Fibroblast of skin of left biceps (primary cell): ENCODE results near the gene IGFLR1.

Source experiments
- DNase-seq, 2 experiments: peaks; one replicate each; pipeline ENCODE4 v3.0.0-alpha.2; 2013; ENCODE audit warnings: low read depth in 2 of 2

IGFLR1 gene

GRCh38 chr19:35723671-35724070, 18.6 kb downstream of the IGFLR1 start:
- DNase-seq = no peak

DNA sequence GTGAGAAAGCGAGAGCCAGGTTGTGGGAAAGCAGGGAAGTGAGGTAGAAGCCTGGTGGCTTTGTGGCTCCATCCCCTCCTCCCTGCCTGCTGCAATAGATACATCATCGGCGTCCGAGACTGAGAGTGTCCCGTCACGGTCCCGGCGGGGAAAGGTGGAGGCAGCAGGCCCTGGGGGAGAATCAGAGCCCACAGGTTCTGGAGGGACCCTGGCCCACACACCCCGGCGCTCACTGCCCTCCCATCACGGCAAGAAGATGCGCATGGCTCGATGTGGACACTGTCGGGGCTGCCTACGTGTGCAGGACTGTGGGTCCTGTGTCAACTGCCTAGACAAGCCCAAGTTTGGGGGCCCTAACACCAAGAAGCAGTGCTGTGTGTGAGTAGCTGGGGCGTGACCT, 19.4 kb downstream of the IGFLR1 start:
- DNase-seq = no peak

GRCh38 chr19:35722461-35722860, 19.8 kb downstream of the IGFLR1 start:
- DNase-seq = no peak

GRCh38 chr19:35721374-35721773, 20.9 kb downstream of the IGFLR1 start:
- no peak for DNase-seq

DNA sequence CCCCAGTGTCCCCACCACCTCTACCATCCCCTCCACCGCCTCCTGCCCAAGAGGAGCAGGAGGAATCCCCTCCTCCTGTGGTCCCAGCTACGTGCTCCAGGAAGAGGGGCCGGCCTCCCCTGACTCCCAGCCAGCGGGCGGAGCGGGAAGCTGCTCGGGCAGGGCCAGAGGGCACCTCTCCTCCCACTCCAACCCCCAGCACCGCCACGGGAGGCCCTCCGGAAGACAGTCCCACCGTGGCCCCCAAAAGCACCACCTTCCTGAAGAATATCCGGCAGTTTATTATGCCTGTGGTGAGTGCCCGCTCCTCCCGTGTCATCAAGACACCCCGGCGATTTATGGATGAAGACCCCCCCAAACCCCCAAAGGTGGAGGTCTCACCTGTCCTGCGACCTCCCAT, 21.6 kb downstream of the IGFLR1 start:
- no peak for DNase-seq

GRCh38 chr19:35720163-35720524, 22.1 kb downstream of the IGFLR1 start:
- no peak for DNase-seq

DNA sequence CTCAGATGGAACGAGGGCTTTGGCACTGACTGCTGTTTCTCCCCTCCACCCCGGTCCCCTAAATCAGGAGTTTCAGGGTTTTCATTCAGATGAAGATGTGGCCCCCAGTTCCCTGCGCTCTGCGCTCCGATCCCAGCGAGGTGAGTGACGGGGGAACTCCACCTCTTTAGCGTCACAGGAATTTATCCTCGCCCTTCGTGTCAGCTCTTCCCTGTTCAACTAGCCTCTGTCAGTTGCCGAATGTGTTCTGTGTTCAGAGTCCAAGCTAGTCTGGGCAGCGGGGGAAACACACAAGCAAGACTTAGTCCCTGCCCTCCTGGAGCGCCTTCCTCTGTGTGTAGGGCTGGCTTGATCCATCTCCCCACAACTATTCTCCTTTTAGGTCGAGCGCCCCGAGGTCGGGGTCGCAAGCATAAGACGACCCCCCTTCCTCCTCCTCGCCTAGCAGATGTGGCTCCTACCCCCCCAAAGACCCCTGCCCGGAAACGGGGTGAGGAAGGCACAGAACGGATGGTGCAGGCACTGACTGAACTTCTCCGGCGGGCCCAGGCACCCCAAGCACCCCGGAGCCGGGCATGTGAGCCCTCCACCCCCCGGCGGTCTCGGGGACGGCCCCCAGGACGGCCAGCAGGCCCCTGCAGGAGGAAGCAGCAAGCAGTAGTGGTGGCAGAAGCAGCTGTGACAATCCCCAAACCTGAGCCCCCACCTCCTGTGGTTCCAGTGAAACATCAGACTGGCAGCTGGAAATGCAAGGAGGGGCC, 22.7 kb downstream of the IGFLR1 start:
- DNase-seq = no peak

GRCh38 chr19:35718345-35719041, 23.8 kb downstream of the IGFLR1 start:
- no peak for DNase-seq

GRCh38 chr19:35717665-35718344, 24.4 kb downstream of the IGFLR1 start, which contains the start of gene KMT2B:
TSS of gene KMT2B (plus strand) at chr19:35718003. CDS start at chr19:35718019, 16 bp downstream.
- peak; percentile 91 for DNase-seq

GRCh38 chr19:35716801-35717664, 25.2 kb downstream of the IGFLR1 start:
- DNase-seq = peak in 1 of 2 experiments; percentile 36

GRCh38 chr19:35715981-35716800, 26.1 kb downstream of the IGFLR1 start:
- no peak for DNase-seq

- no peak for DNase-seq
Observed at GRCh38 chr19:35715355-35715809, 26.9 kb downstream of the IGFLR1 start.

- no peak for DNase-seq
Observed at GRCh38 chr19:35714601-35715354, 27.5 kb downstream of the IGFLR1 start.

DNA sequence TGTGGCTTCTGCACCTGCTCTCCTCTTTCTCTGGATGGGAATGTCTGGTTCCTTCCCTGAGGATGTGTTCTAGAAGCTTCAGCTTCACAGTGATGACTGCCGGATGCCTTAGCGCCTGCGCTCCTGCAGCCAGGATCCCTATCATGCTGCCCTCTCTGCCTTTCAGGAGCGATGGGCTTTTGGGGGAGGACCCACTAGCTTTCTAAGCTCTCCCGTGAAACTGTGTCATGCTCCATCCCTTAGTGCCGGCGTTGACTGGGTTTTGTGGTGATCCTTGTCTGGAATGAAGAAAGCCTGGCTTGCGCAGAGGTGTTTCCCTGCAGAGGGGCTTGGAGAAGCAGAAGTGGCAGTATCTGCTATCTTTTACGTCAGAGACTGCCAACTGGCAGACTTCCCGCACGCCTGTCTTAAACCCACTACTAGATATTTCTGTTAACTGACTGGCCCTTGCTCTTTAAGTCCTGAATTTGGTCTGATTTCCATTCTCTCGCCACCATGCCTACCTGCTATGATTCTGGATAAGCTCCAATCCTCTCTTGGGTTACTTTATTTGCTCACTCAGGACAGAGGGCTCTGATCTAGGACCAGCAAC, 28.3 kb downstream of the IGFLR1 start:
- DNase-seq = no peak

DNA sequence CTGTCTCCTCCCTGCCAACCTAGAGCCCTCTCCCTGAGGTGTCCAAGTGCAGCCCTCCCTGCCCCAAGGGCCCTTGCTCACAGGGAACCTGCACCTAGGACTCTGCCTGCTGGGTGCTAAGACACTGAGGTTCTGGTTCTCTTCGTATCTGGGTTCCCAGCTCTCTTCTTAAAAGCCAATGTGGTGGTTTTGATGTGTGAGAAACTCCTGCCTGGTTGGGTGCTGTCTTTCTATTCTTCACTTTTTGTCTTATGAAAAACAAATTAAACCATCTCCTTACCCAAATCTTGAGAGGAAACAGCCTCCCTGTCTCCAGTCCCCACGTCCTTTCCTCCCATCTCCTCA, 28.8 kb downstream of the IGFLR1 start:
- DNase-seq = no peak

GRCh38 chr19:35712567-35713505, 29.4 kb downstream of the IGFLR1 start:
- no peak for DNase-seq

- DNase-seq = no peak
Observed at GRCh38 chr19:35710784-35711723, 31.2 kb downstream of the IGFLR1 start.
